HepG2 (cell line): ENCODE measurements around the gene DDX23. TPM values are rescaled to one million over a fixed set of nuclear protein-coding genes. Genes with fewer than 3 reads are reported as not detected.

Experiments used
- ATAC-seq: fragments of 200-7000 bp; cut with Tn5 transposase; 3 replicates; pipeline ENCODE4 v1.9.1; 2020; ENCODE audit warnings: mild to moderate bottlenecking, moderate library complexity
- BruUV-seq: library from RNA; stranded (reverse); fragments of 400-500 nt; replicated peaks from 2 replicates; lab custom pipeline; 2021; lab: Mats Ljungman, UMichigan
- CTCF ChIA-PET: fragments of 300-600 bp; formaldehyde crosslinking; extraction: SDS; loops from one replicate; lab custom pipeline; 2021; ENCODE audit warnings: low total read pairs, inconsistent platforms, low intra/inter-chr PET ratio; lab: Yijun Ruan, JAX
- POLR2A ChIA-PET: fragments of 350-600 bp; sonication (Branson Sonifier 250); formaldehyde crosslinking; loops from one replicate; lab custom pipeline; 2020; ENCODE audit warnings: antibody characterized with exemption, inconsistent platforms; lab: Yijun Ruan, JAX
- DNase-seq: peaks from one replicate; pipeline ENCODE4 v3.0.0-alpha.2; 2015; ENCODE audit warnings: low spot score
- FAIRE-seq: peaks from 3 replicates; lab custom pipeline; 2011; peaks lifted over from hg19 to GRCh38; lab: Jason Lieb, UNC
- H2AFZ ChIP-seq: one replicate; pipeline ENCODE4 v1.6.1; 2011; ENCODE audit warnings: low read length, inconsistent platforms
- H3K27ac ChIP-seq: fragments of 300-600 bp; 3 replicates; pipeline ENCODE4 v1.8.0; 2011; ENCODE audit warnings: mixed run types, mild to moderate bottlenecking, mixed read lengths, low read length, inconsistent platforms; ENCODE audit not compliant: insufficient read depth; ENCODE audit errors: extremely low read length
- H3K27me3 ChIP-seq, 2 experiments: fragments of 200-600 bp in 1 of 2; 2 replicates in 1 of 2; 3 replicates in 1 of 2; pipeline versions ENCODE4 v1.6.0 to v1.8.0; 2011; ENCODE audit warnings: low read length in 2 of 2, mild to moderate bottlenecking in 2 of 2, moderate library complexity in 2 of 2, inconsistent platforms in 1 of 2; ENCODE audit not compliant: insufficient read depth in 2 of 2, control insufficient read depth in 1 of 2
- H3K36me3 ChIP-seq, 2 experiments: fragments of 200-600 bp in 1 of 2; replicated peaks in 1 of 2; 2 replicates in 1 of 2; 3 replicates in 1 of 2; pipeline versions ENCODE4 v1.5.1 to v1.8.0; 2011; ENCODE audit warnings: low read length in 2 of 2, inconsistent platforms in 1 of 2; ENCODE audit not compliant: insufficient read depth in 2 of 2, control insufficient read depth in 1 of 2
- H3K4me1 ChIP-seq: 2 replicates; pipeline ENCODE4 v1.5.1; 2012; ENCODE audit warnings: low read length, inconsistent platforms; ENCODE audit not compliant: insufficient read depth
- H3K4me2 ChIP-seq: 2 replicates; pipeline ENCODE4 v1.6.0; 2011; ENCODE audit warnings: low read depth, low read length, inconsistent platforms
- H3K4me3 ChIP-seq, 3 experiments: fragments of 200-600 bp in 1 of 3; sonication (generic), shearing (Covaris generic) in 1 of 3; replicated peaks in 1 of 3; 2 replicates each; pipeline ENCODE4 v1.5.1; 2011 to 2016; ENCODE audit warnings: low read length in 3 of 3, inconsistent platforms in 2 of 3, low read depth in 2 of 3, mild to moderate bottlenecking in 2 of 3, control low read depth in 1 of 3, mixed read lengths in 1 of 3; ENCODE audit not compliant: insufficient read depth in 1 of 3
- H3K79me2 ChIP-seq: one replicate; pipeline ENCODE4 v1.6.1; 2011; ENCODE audit warnings: low read length, inconsistent platforms; ENCODE audit not compliant: insufficient read depth
- H3K9ac ChIP-seq: 2 replicates; pipeline ENCODE4 v1.6.0; 2011; ENCODE audit warnings: mild to moderate bottlenecking, low read depth, low read length, inconsistent platforms; ENCODE audit not compliant: insufficient read depth
- H3K9me3 ChIP-seq: 2 replicates; pipeline ENCODE4 v1.5.1; 2012; ENCODE audit warnings: mild to moderate bottlenecking, low read length
- H4K20me1 ChIP-seq: 2 replicates; pipeline ENCODE4 v1.6.0; 2011; ENCODE audit warnings: inconsistent platforms, mild to moderate bottlenecking, low read length, moderate library complexity; ENCODE audit not compliant: insufficient read depth
- AGO2 ChIP-seq: fragments of 200-400 bp; formaldehyde crosslinking; optimal IDR thresholded peaks from 2 replicates; pipeline ENCODE3; 2017; ENCODE audit warnings: mild to moderate bottlenecking, low read depth, low read length, moderate library complexity
- KLF6 ChIP-seq: IDR thresholded peaks from 2 replicates; pipeline ENCODE4 v1.8.0; 2016; ENCODE audit warnings: missing biosample characterization, missing genetic modification reagents
- NFRKB ChIP-seq: fragments of 450-650 bp; IDR thresholded peaks from 2 replicates; pipeline ENCODE4 v1.6.1; 2017
- RXRB ChIP-seq: IDR thresholded peaks from 2 replicates; pipeline ENCODE4 v1.6.1; 2016; ENCODE audit warnings: borderline replicate concordance, missing genetic modification reagents, missing compliant biosample characterization
- ZKSCAN5 ChIP-seq: sonication (generic); formaldehyde crosslinking; IDR thresholded peaks from 2 replicates; pipeline ENCODE4 v1.5.1; 2020; ENCODE audit warnings: mild to moderate bottlenecking, missing genetic modification reagents
- ZNF530 ChIP-seq: sonication (generic); formaldehyde crosslinking; IDR thresholded peaks from 2 replicates; pipeline ENCODE4 v1.5.0; 2020; ENCODE audit warnings: low read depth, mild to moderate bottlenecking, missing genetic modification reagents
- ZNF607 ChIP-seq: sonication (generic); formaldehyde crosslinking; IDR thresholded peaks from 2 replicates; pipeline ENCODE4 v1.5.1; 2020; ENCODE audit warnings: missing genetic modification reagents, mild to moderate bottlenecking, borderline replicate concordance
- WGBS: methylation state at CpG from one replicate; pipeline ENCODE4 v1.1.6; 2017; ENCODE audit warnings: low lambda C conversion rate; 5-methylcytosine and 5-hydroxymethylcytosine counted together
- in situ Hi-C: cut with HindIII; loops from 2 replicates; pipeline ENCODE4 v1.10.0; 2017; ENCODE audit warnings: low pct_unique_long_range_greater_than_20kb; ENCODE audit not compliant: extremely low pct_ligation_motif_present
- intact Hi-C: fragments of 100-400 bp; cut with micrococcal nuclease; formaldehyde crosslinking; loops from one replicate; pipeline ENCODE4 v1.10.0; 2022; ENCODE audit not compliant: unreplicated experiment
- polyA plus RNA-seq, 8 experiments: library from polyadenylated mRNA; depleted of rRNA in 3 of 8; stranded (reverse) in 7 of 8; unstranded in 1 of 8; fragments of >200 nt; fragmentation: Illumina TruSeq in 4 of 8; extraction: Trizol in 4 of 8; gene quantifications; 2 replicates each; pipeline versions ENCODE4 v1.2.1 to v1.2.3, GENCODE V29; 2011 to 2016; ENCODE audit warnings: low read depth in 4 of 8, missing spikeins in 1 of 8, mixed read lengths in 1 of 8; ENCODE audit not compliant: insufficient read depth in 1 of 8
- total RNA-seq, 5 experiments: library from RNA; depleted of rRNA; stranded (reverse); fragments of >200 nt; fragmentation: Illumina TruSeq; extraction: Trizol; gene quantifications; 2 replicates each; pipeline ENCODE4 v1.2.3, GENCODE V29; 2016; ENCODE audit warnings: low read depth in 1 of 5
- TF ChIP-seq, protein P1 (sequence below): sonication (generic); formaldehyde crosslinking; IDR thresholded peaks from 2 replicates; pipeline ENCODE4 v1.4.0; 2020; ENCODE audit warnings: missing genetic modification reagents
- TF ChIP-seq, protein P2 (sequence below): sonication (generic); formaldehyde crosslinking; IDR thresholded peaks from 2 replicates; pipeline ENCODE4 v1.5.1; 2020; ENCODE audit warnings: mild to moderate bottlenecking, missing genetic modification reagents, moderate library complexity
- TF ChIP-seq, protein P3 (sequence below): sonication (generic); formaldehyde crosslinking; IDR thresholded peaks from 2 replicates; pipeline ENCODE4 v1.5.0; 2020; ENCODE audit warnings: missing genetic modification reagents

The DDX23 gene
- total and polyA plus RNA-seq, 2 of the 13 experiments (the other 11 are each of a cell fraction or from before 2014, with no cell fraction given) = 35.7 to 90.0 TPM

DNA sequence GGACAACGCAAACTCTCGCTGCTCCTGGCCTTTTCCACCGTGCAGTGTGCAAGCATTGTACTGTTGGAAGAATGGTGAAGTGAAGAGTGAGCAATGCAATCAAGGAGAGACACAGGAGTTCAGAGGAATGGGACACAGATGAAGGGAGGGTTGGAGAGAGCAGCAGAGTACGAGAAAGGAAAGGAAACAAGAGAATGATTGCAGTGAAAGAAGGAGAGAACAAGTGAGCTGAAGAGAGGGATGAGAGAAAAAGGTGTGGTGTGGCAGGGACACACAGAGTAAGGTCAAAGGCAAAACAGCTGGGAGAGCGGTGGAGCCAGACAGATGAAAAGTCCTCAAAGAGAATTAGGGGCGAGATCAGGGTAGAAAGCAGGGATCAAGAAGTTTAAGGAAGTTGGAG lies 20.7 kb downstream of the DDX23 start:
- Histone ChIP-seq H3K36me3 (peaks cover 32 to 52% of the 10 kb centered on the region in 2 experiments), H3K9me3 (no peaks in the 10 kb centered on the region), H2AFZ (no peak overlapping the region)
- ChIA-PET CTCF (no interaction called here), POLR2A (no interaction called here)
- no peak for DNase-seq
- TF ChIP-seq, protein P1, sequence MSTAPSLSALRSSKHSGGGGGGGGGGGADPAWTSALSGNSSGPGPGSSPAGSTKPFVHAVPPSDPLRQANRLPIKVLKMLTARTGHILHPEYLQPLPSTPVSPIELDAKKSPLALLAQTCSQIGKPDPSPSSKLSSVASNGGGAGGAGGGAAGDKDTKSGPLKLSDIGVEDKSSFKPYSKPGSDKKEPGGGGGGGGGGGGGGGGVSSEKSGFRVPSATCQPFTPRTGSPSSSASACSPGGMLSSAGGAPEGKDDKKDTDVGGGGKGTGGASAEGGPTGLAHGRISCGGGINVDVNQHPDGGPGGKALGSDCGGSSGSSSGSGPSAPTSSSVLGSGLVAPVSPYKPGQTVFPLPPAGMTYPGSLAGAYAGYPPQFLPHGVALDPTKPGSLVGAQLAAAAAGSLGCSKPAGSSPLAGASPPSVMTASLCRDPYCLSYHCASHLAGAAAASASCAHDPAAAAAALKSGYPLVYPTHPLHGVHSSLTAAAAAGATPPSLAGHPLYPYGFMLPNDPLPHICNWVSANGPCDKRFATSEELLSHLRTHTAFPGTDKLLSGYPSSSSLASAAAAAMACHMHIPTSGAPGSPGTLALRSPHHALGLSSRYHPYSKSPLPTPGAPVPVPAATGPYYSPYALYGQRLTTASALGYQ (CRISPR knock-in tag) = no peak
- TF ChIP-seq ZNF607 (CRISPR knock-in tag) = no peak
- no peak for TF ChIP-seq KLF6
- TF ChIP-seq, all 625 proteins: peak for 0
- no TSS peak for BruUV-seq
- no peak overlapping the region for H3K9ac ChIP-seq
- no peak for FAIRE-seq
- H3K27me3 ChIP-seq = 0 out of 5 replicates have a peak, but pooled peaks cover 0 to under 1% of the 10 kb centered on the region in 2 experiments
- in situ Hi-C loops (no loop called here), intact Hi-C loops (no loop called here)
- no peak for ATAC-seq
- H3K79me2 ChIP-seq = no peaks in the 10 kb centered on the region
- no peak overlapping the region for H3K27ac ChIP-seq
- no peak overlapping the region for H3K4me3 ChIP-seq
- H4K20me1 ChIP-seq = no peaks in the 10 kb centered on the region
- H3K4me2 ChIP-seq = no peak overlapping the region
- WGBS = 95% methylated on average over 6 of the region's 6 CpGs
- no peaks in the 10 kb centered on the region for H3K4me1 ChIP-seq

DNA sequence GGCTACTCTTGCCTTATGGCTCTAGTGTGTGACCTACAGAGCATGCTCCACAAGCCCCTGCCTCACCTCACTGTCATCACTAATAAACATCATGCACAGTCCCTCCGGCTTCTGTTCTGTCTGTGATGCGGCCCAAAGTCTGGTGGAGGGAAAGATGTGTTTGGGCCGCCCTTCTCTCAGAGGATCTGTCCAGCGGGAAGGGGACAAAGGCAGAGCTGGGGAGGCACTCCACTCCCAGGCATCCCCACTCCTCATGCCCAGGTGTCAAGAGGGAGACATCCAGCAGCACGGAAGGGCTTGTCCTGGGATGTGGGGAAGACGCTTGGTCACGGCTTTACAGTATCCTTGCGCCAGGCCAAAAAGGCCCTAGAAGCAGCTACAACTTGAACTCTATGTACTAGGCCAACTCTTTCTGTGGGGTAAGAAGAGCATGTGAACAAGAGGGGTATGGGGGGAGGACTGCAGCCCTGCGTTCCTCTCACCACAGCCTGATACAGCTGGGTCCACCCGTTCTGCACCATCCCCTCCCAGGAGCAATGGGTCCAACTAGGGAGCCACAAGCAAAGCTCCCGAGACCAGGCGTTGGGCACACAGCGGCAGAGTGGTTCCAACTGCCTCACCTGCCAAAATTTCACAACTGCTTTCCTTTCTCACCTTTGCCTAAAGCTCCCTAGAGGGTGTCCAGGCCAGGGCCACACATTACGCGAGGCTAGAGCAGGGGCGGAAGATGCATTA lies 23.0 kb downstream of the DDX23 start:
- DNase-seq (no peak), FAIRE-seq (no peak), ATAC-seq (no peak)
- Histone ChIP-seq H3K27ac (no peak overlapping the region), H3K4me2 (no peak overlapping the region), H3K27me3 (peaks cover 2 to 18% of the 10 kb centered on the region in 2 experiments; a peak in 3 of 5 replicates)
- POLR2A ChIA-PET = no interaction called here
- WGBS = 99% methylated on average over 9 of the region's 16 CpGs
- TF ChIP-seq AGO2 (peak; percentile 43), RXRB (CRISPR knock-in tag) (no peak), NFRKB (no peak), ZNF530 (CRISPR knock-in tag) (no peak), ZKSCAN5 (CRISPR knock-in tag) (no peak)
- TF ChIP-seq, protein P2, sequence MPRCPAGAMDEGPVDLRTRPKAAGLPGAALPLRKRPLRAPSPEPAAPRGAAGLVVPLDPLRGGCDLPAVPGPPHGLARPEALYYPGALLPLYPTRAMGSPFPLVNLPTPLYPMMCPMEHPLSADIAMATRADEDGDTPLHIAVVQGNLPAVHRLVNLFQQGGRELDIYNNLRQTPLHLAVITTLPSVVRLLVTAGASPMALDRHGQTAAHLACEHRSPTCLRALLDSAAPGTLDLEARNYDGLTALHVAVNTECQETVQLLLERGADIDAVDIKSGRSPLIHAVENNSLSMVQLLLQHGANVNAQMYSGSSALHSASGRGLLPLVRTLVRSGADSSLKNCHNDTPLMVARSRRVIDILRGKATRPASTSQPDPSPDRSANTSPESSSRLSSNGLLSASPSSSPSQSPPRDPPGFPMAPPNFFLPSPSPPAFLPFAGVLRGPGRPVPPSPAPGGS (CRISPR knock-in tag) = no peak
- TF ChIP-seq, protein P3, sequence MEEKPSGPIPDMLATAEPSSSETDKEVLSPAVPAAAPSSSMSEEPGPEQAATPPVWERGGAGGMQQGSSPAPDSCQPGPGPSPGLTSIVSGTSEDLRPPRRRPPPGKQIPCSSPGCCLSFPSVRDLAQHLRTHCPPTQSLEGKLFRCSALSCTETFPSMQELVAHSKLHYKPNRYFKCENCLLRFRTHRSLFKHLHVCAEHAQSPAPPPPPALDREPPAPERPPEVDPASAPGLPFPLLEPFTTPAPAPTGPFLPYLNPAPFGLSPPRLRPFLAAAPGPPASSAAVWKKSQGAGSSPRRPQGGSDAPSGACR (CRISPR knock-in tag) = no peak
- TF ChIP-seq, all 625 proteins: peak for 1
- intact Hi-C loops = no loop called here
- Histone ChIP-seq H4K20me1 (no peaks in the 10 kb centered on the region), H3K79me2 (no peaks in the 10 kb centered on the region), H2AFZ (no peak overlapping the region), H3K4me3 (no peak overlapping the region), H3K9ac (no peak overlapping the region), H3K9me3 (no peaks in the 10 kb centered on the region), H3K36me3 (peaks cover 26 to 43% of the 10 kb centered on the region in 2 experiments), H3K4me1 (no peaks in the 10 kb centered on the region)
- BruUV-seq = no TSS peak
- CTCF ChIA-PET = no interaction called here
- in situ Hi-C loops = no loop called here
